MCF 10A (cell line): ENCODE measurements around the gene C16orf78. TPM values are rescaled to one million over a fixed set of nuclear protein-coding genes. Genes with fewer than 3 reads are reported as not detected.

ENCODE experiments used
- BruUV-seq: library from RNA; stranded (reverse); fragments of 400-500 nt; replicated peaks from 2 replicates; lab custom pipeline; 2021; lab: Mats Ljungman, UMichigan
- CTCF ChIA-PET: fragments of 300-600 bp; sonication (Branson Sonifier 250); formaldehyde crosslinking; extraction: SDS; loops from one replicate; lab custom pipeline; 2021; ENCODE audit warnings: antibody characterized with exemption, inconsistent platforms; lab: Yijun Ruan, JAX
- POLR2A ChIA-PET: fragments of 300-600, 350-650 bp; sonication (Branson Sonifier 250); formaldehyde crosslinking; extraction: SDS; loops from one replicate; lab custom pipeline; 2020; ENCODE audit warnings: antibody characterized with exemption, inconsistent platforms; lab: Yijun Ruan, JAX
- DNase-seq: peaks from one replicate; pipeline ENCODE4 v3.0.0-alpha.2; 2018; ENCODE audit not compliant: unreplicated experiment
- H3K27ac Mint-ChIP-seq: one replicate; pipeline ENCODE4 v1.8.0; 2022; ENCODE audit warnings: mild to moderate bottlenecking, low read depth, mixed read lengths; ENCODE audit not compliant: unreplicated experiment
- H3K27me3 Mint-ChIP-seq: one replicate; pipeline ENCODE4 v1.8.0; 2022; ENCODE audit warnings: mixed read lengths; ENCODE audit not compliant: insufficient read depth, unreplicated experiment
- H3K36me3 Mint-ChIP-seq: one replicate; pipeline ENCODE4 v1.8.0; 2022; ENCODE audit warnings: mild to moderate bottlenecking, moderate library complexity, mixed read lengths; ENCODE audit not compliant: insufficient read depth, unreplicated experiment
- H3K4me1 Mint-ChIP-seq: one replicate; pipeline ENCODE4 v1.8.0; 2022; ENCODE audit warnings: mixed read lengths; ENCODE audit not compliant: insufficient read depth, unreplicated experiment
- H3K4me3 Mint-ChIP-seq: one replicate; pipeline ENCODE4 v1.8.0; 2022; ENCODE audit warnings: mild to moderate bottlenecking, moderate library complexity, mixed read lengths; ENCODE audit not compliant: unreplicated experiment
- H3K9me3 Mint-ChIP-seq: one replicate; pipeline ENCODE4 v1.8.0; 2022; ENCODE audit warnings: mixed read lengths; ENCODE audit not compliant: unreplicated experiment
- intact Hi-C: fragments of 100-400 bp; cut with micrococcal nuclease; formaldehyde crosslinking; loops from 2 replicates; pipeline ENCODE4 v1.14.1; 2022
- total RNA-seq: library from RNA; stranded (reverse); gene quantifications from 2 replicates; pipeline ENCODE4 v1.2.3, GENCODE V29; 2022
- TF ChIP-seq, protein P1 (sequence below): fragments of 200-600 bp; IDR thresholded peaks from one replicate; pipeline ENCODE4 v1.8.0; 2022; ENCODE audit warnings: antibody characterized with exemption, mild to moderate bottlenecking; ENCODE audit not compliant: unreplicated experiment

Gene C16orf78
- total RNA-seq, 1 experiment from 2014 or later = not detected

DNA sequence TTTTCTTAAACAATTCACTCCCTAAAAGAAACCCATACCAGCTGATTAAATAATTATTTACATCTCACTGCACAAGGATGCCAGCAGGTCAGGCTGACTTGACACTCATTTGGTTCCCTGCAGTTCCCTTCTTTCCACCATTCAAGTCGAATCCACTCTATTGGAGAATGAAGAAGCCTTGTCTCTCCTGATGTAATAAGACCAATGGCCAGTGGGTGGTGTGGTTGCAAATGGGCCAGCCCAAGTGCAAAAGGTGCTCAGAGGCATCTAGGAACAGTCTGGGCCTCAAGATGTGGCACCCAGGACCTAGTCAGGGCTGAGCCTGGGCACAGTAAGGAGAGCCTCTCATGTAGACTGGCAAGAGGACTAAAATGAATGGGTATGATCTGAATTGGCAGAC is 9.3 kb downstream of the C16orf78 start:
- POLR2A ChIA-PET = no interaction called here
- no peaks in the 10 kb centered on the region for H3K36me3 Mint-ChIP-seq

DNA sequence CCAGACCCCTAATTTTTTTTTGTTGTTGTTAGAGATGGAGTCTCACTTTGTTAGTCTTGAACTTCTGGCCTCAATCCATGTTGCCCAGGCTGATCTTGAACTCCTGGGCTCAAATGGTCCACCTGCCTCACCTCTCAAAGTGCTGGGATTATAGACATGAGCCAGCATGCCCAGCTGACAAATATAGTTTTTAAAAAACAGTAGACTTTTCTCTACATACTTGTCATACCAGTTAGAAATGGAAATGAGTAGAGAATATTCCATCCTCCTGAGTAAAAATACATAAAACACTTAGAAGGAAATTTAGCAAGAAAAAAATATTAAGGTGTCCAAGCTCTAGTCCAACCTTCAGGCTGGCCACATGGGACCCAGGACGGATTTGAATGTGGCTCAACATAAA is 21.4 kb downstream of the C16orf78 start:
- Mint-ChIP-seq H3K9me3 (no peaks in the 10 kb centered on the region), H3K4me3 (no peak overlapping the region), H3K27me3 (peaks cover 51% of the 10 kb centered on the region), H3K27ac (no peak overlapping the region), H3K4me1 (no peaks in the 10 kb centered on the region), H3K36me3 (no peaks in the 10 kb centered on the region)
- ChIA-PET POLR2A (interaction anchor here (0.6 to 1.0 kb wide), 2 partner anchors 18 to 24 kb away, joined by 3 read pairs; no protein-coding TSS in a partner anchor), CTCF (interaction anchor here (0.6 to 1.0 kb wide), 3 partner anchors 351 to 772 kb away, joined by 3 read pairs; no protein-coding TSS in a partner anchor)
- TF ChIP-seq, protein P1, sequence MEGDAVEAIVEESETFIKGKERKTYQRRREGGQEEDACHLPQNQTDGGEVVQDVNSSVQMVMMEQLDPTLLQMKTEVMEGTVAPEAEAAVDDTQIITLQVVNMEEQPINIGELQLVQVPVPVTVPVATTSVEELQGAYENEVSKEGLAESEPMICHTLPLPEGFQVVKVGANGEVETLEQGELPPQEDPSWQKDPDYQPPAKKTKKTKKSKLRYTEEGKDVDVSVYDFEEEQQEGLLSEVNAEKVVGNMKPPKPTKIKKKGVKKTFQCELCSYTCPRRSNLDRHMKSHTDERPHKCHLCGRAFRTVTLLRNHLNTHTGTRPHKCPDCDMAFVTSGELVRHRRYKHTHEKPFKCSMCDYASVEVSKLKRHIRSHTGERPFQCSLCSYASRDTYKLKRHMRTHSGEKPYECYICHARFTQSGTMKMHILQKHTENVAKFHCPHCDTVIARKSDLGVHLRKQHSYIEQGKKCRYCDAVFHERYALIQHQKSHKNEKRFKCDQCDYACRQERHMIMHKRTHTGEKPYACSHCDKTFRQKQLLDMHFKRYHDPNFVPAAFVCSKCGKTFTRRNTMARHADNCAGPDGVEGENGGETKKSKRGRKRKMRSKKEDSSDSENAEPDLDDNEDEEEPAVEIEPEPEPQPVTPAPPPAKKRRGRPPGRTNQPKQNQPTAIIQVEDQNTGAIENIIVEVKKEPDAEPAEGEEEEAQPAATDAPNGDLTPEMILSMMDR = no peak
- intact Hi-C loops = no loop called here
- DNase-seq = no peak
- no TSS peak for BruUV-seq

More for the DNA sequence above, 9.3 kb downstream of the C16orf78 start:
- DNase-seq = peak; percentile 4
- Mint-ChIP-seq H3K4me3 (no peak overlapping the region), H3K27me3 (no peaks in the 10 kb centered on the region), H3K27ac (no peak overlapping the region), H3K4me1 (no peaks in the 10 kb centered on the region), H3K9me3 (peaks cover 14% of the 10 kb centered on the region)
- TF ChIP-seq, protein P1 = no peak
- CTCF ChIA-PET = interaction anchor here (1.3 kb wide), 1 partner anchor 33 kb away, joined by 4 read pairs; no protein-coding TSS in a partner anchor
- no TSS peak for BruUV-seq
- intact Hi-C loops = no loop called here

DNA sequence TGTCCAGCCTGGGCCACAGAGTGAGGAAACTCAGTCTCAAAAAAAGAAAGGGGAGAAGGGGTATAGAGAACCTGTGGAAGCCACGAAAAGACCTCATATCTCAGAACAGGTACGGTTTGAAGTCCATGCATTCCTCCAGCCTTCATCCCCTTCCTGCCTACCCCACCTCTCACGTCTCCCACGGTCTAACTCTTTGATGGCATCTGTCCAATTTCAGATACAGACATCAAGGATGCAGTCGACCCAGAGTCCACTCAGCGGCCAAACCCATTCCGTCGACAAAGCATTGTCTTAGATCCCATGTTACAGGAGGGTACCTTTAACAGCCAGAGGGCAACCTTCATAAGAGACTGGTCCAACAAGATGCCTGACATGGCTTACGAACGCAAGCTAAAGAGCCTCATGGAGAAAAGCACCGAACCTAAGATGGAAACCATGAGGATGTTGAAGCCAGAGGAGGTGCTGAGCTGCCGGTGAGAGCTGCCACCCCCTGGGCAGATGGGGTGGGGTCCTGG is 22.7 kb downstream of the C16orf78 start:
- no peak for DNase-seq
- no TSS peak for BruUV-seq
- POLR2A ChIA-PET = no interaction called here
- TF ChIP-seq, protein P1 = no peak
- CTCF ChIA-PET = interaction anchor here (0.6 to 1.3 kb wide), 2 partner anchors 148 to 526 kb away, joined by 3 to 6 read pairs; no protein-coding TSS in a partner anchor
- Mint-ChIP-seq H3K27ac (no peak overlapping the region), H3K4me3 (no peak overlapping the region), H3K9me3 (no peaks in the 10 kb centered on the region), H3K36me3 (no peaks in the 10 kb centered on the region), H3K4me1 (no peaks in the 10 kb centered on the region), H3K27me3 (peaks cover 38% of the 10 kb centered on the region)
- intact Hi-C loops = no loop called here

DNA sequence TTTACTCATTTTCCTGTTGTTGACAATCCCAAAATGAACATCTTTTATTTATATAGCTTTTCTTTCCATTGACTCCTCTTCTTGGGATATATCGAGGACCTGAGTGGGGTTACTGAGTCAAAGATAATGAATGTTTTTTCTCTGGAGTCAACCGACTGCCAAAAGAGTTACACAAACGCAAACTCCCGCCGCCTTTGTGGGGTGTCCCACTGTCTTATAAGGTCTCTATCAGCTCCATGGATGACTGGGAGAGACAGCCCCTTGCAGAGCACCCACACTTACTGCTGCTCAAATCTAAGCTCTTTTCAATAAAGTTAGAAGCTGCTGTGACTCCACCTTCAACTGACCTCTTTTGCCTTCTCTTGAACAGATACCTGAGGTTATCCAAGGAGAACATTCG is 25.2 kb downstream of the C16orf78 start:
- Mint-ChIP-seq H3K27me3 (peaks cover 16% of the 10 kb centered on the region), H3K4me1 (no peaks in the 10 kb centered on the region), H3K4me3 (no peak overlapping the region), H3K9me3 (peaks cover 14% of the 10 kb centered on the region), H3K27ac (no peak overlapping the region), H3K36me3 (peaks cover 5% of the 10 kb centered on the region)
- BruUV-seq = no TSS peak
- intact Hi-C loops = no loop called here
- no peak for DNase-seq
- TF ChIP-seq, protein P1 = no peak
- ChIA-PET CTCF (interaction anchor here (0.6 to 2.1 kb wide), 6 partner anchors 9 to 1267 kb away, joined by 3 to 23 read pairs (median 4); no protein-coding TSS in a partner anchor), POLR2A (no interaction called here)
